ENCODE measurements around the gene PARP9.

Gene PARP9

DNA sequence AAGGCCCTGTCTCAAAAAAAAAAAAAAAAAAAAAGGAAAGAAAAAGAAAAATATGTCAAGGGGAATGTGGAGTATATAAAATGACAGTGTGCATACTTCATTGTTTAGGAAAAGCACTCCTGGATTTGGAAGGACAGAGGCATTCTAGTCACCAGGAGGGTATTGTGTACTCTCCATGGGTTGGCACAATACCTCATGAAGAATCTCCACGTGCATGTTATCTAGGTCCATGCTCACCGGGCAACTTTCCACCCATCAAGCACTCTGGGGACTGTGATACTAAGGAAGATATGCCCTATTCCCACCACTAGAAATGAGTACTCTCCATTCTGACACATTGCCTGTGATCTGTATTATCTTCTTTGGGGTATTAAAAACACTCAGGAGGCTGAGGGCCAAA lies 33.9 kb downstream of the PARP9 start:
- Histone ChIP-seq H3K27ac (replicated peaks; ENCODE audit: low read length) (no peak overlapping the region), H3K9me3 (replicated peaks in 1 of 2; ENCODE audit: control insufficient read depth in 2 of 2, insufficient read depth in 1 of 2, low read depth in 1 of 2, low read length in 2 of 2) (peaks cover 0 to 2% of the 10 kb centered on the region in 2 donors), H3K4me3 (ENCODE audit: low read length in 2 of 2) (no peak overlapping the region), H2BK120ac (ENCODE audit: low read depth, low read length) (no peak overlapping the region), H2BK12ac (ENCODE audit: low read length) (no peak overlapping the region), H2BK5ac (ENCODE audit: low read length) (no peak overlapping the region), H2AFZ (ENCODE audit: low read length) (no peak overlapping the region), H3K9ac (ENCODE audit: low read depth, low read length, poor library complexity) (no peak overlapping the region), H3K4me1 (ENCODE audit: control insufficient read depth in 2 of 2, insufficient read depth in 1 of 2, low read depth in 1 of 2, low read length in 2 of 2) (no peaks in the 10 kb centered on the region), H3K27me3 (ENCODE audit: control insufficient read depth in 3 of 3, insufficient read depth in 3 of 3, low read depth in 1 of 3, low read length in 3 of 3) (no peaks in the 10 kb centered on the region), H4K8ac (ENCODE audit: low read depth, low read length) (no peak overlapping the region), H3K4ac (ENCODE audit: low read length) (no peak overlapping the region), H3K79me1 (ENCODE audit: low read depth, low read length) (no peaks in the 10 kb centered on the region), H3K36me3 (replicated peaks in 1 of 2; ENCODE audit: control insufficient read depth in 2 of 2, insufficient read depth in 2 of 2, low read length in 2 of 2) (peaks cover 0 to 39% of the 10 kb centered on the region in 2 donors), H2AK5ac (ENCODE audit: low read depth, low read length) (no peak overlapping the region), H4K91ac (ENCODE audit: low read depth, low read length, poor library complexity) (no peak overlapping the region), H3K14ac (ENCODE audit: low read length) (no peak overlapping the region), H2BK15ac (ENCODE audit: low read length) (no peak overlapping the region), H3K4me2 (ENCODE audit: insufficient read depth, low read length, poor library complexity, severe bottlenecking) (no peak overlapping the region), H3K23ac (ENCODE audit: low read depth, low read length, poor library complexity) (no peak overlapping the region), H3K18ac (ENCODE audit: low read length) (no peak overlapping the region)
- no CpG with 5 or more reads among the region's 2 CpGs for WGBS, 2 donors (ENCODE audit: extremely low coverage in 2 of 2, insufficient read length in 2 of 2, insufficient replicate concordance in 1 of 2)
- DNase-seq (ENCODE audit: low spot score), result no peak

DNA sequence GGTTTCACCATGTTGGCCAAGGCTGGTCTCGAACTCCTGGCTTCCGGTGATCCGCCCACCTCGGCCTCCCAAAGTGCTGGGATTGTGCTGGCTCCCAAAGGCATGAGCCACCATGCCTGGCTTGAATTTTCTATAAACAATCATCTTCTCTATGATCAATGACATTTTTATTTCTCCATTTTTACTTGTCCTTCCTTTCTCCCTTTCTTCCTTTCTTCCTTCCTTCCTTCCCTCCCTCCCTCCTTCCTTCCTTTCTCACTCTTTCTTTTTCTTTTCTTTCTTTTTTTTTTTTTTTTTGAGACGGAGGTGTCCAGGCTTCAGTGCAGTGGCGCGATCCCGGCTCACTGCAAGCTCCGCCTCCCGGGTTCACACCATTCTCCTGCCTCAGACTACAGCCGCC lies 40.8 kb downstream of the PARP9 start:
- Histone ChIP-seq H2BK15ac (ENCODE audit: low read length) (no peak overlapping the region), H3K4me2 (ENCODE audit: insufficient read depth, low read length, poor library complexity, severe bottlenecking) (no peak overlapping the region), H3K18ac (ENCODE audit: low read length) (no peak overlapping the region), H4K8ac (ENCODE audit: low read depth, low read length) (no peak overlapping the region), H3K27me3 (ENCODE audit: control insufficient read depth in 3 of 3, insufficient read depth in 3 of 3, low read depth in 1 of 3, low read length in 3 of 3) (peaks cover 0 to 5% (median 0%) of the 10 kb centered on the region in 3 experiments), H3K79me1 (ENCODE audit: low read depth, low read length) (no peaks in the 10 kb centered on the region), H2AFZ (ENCODE audit: low read length) (no peak overlapping the region), H2BK12ac (ENCODE audit: low read length) (no peak overlapping the region), H3K9me3 (replicated peaks in 1 of 2; ENCODE audit: control insufficient read depth in 2 of 2, insufficient read depth in 1 of 2, low read depth in 1 of 2, low read length in 2 of 2) (no peaks in the 10 kb centered on the region), H3K23ac (ENCODE audit: low read depth, low read length, poor library complexity) (no peak overlapping the region), H3K4me1 (ENCODE audit: control insufficient read depth in 2 of 2, insufficient read depth in 1 of 2, low read depth in 1 of 2, low read length in 2 of 2) (no peaks in the 10 kb centered on the region), H4K91ac (ENCODE audit: low read depth, low read length, poor library complexity) (no peak overlapping the region), H3K4ac (ENCODE audit: low read length) (no peak overlapping the region), H3K36me3 (replicated peaks in 1 of 2; ENCODE audit: control insufficient read depth in 2 of 2, insufficient read depth in 2 of 2, low read length in 2 of 2) (peaks cover 0 to 3% of the 10 kb centered on the region in 2 donors), H3K27ac (replicated peaks; ENCODE audit: low read length) (no peak overlapping the region), H2AK5ac (ENCODE audit: low read depth, low read length) (no peak overlapping the region), H3K9ac (ENCODE audit: low read depth, low read length, poor library complexity) (no peak overlapping the region), H3K14ac (ENCODE audit: low read length) (no peak overlapping the region), H2BK5ac (ENCODE audit: low read length) (no peak overlapping the region), H2BK120ac (ENCODE audit: low read depth, low read length) (no peak overlapping the region), H3K4me3 (ENCODE audit: low read length in 2 of 2) (no peak overlapping the region)
- no CpG with 5 or more reads among the region's 11 CpGs for WGBS, 2 donors (ENCODE audit: extremely low coverage in 2 of 2, insufficient read length in 2 of 2, insufficient replicate concordance in 1 of 2)
- DNase-seq (ENCODE audit: low spot score), result no peak

DNA sequence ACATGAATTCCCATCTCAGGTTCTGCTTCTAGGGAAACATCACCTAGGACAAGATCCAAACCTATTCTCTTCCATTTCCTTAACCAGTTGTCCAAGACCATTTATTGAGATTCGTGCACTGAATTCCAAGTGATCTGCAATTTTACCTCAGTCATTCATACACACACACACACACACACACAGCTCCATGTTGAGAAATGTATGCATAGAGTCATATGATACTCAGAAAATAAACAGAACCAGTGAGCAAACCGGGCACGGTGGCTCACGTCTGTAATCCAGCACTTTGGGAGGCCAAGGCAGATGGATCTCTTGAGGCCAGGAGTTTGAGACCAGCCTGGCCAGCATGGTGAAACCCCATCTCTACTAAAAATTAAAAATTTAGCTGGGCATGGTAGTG lies 43.2 kb downstream of the PARP9 start:
- Histone ChIP-seq H2BK5ac (ENCODE audit: low read length) (no peak overlapping the region), H2BK120ac (ENCODE audit: low read depth, low read length) (no peak overlapping the region), H3K9ac (ENCODE audit: low read depth, low read length, poor library complexity) (no peak overlapping the region), H3K18ac (ENCODE audit: low read length) (no peak overlapping the region), H3K79me1 (ENCODE audit: low read depth, low read length) (no peaks in the 10 kb centered on the region), H3K4me2 (ENCODE audit: insufficient read depth, low read length, poor library complexity, severe bottlenecking) (no peak overlapping the region), H2BK12ac (ENCODE audit: low read length) (no peak overlapping the region), H3K27ac (replicated peaks; ENCODE audit: low read length) (no peak overlapping the region), H2AK5ac (ENCODE audit: low read depth, low read length) (no peak overlapping the region), H4K8ac (ENCODE audit: low read depth, low read length) (no peak overlapping the region), H3K36me3 (replicated peaks in 1 of 2; ENCODE audit: control insufficient read depth in 2 of 2, insufficient read depth in 2 of 2, low read length in 2 of 2) (no peaks in the 10 kb centered on the region), H3K23ac (ENCODE audit: low read depth, low read length, poor library complexity) (no peak overlapping the region), H3K27me3 (ENCODE audit: control insufficient read depth in 3 of 3, insufficient read depth in 3 of 3, low read depth in 1 of 3, low read length in 3 of 3) (peaks cover 0 to 6% (median 0%) of the 10 kb centered on the region in 3 experiments), H2BK15ac (ENCODE audit: low read length) (no peak overlapping the region), H3K14ac (ENCODE audit: low read length) (no peak overlapping the region), H3K4me1 (ENCODE audit: control insufficient read depth in 2 of 2, insufficient read depth in 1 of 2, low read depth in 1 of 2, low read length in 2 of 2) (no peaks in the 10 kb centered on the region), H3K9me3 (replicated peaks in 1 of 2; ENCODE audit: control insufficient read depth in 2 of 2, insufficient read depth in 1 of 2, low read depth in 1 of 2, low read length in 2 of 2) (no peaks in the 10 kb centered on the region), H4K91ac (ENCODE audit: low read depth, low read length, poor library complexity) (no peak overlapping the region), H2AFZ (ENCODE audit: low read length) (no peak overlapping the region), H3K4ac (ENCODE audit: low read length) (no peak overlapping the region), H3K4me3 (ENCODE audit: low read length in 2 of 2) (no peak overlapping the region)
- DNase-seq (ENCODE audit: low spot score), result no peak
- WGBS, 2 donors (ENCODE audit: extremely low coverage in 2 of 2, insufficient read length in 2 of 2, insufficient replicate concordance in 1 of 2), result no CpG with 5 or more reads among the region's 4 CpGs

DNA sequence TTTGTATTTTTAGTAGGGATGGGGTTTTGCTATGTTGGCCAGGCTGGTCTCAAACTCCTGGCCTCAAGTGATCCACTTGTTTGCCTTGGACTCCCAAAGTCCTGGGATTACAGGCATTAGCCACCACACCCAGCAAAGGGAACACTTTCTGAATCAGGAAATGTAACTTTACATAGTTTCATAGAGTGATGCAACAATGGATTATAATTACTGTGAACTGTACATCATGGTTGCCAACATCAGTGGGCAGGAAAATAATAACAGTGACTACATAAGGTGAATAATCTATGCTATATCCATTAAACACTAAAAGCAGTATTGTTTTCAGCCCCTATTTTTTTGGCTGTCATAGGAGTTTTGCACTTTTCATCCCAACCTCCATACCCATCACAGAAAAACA lies 44.4 kb downstream of the PARP9 start:
- Histone ChIP-seq H3K23ac (ENCODE audit: low read depth, low read length, poor library complexity) (no peak overlapping the region), H3K36me3 (replicated peaks in 1 of 2; ENCODE audit: control insufficient read depth in 2 of 2, insufficient read depth in 2 of 2, low read length in 2 of 2) (no peaks in the 10 kb centered on the region), H3K27ac (replicated peaks; ENCODE audit: low read length) (no peak overlapping the region), H3K4me2 (ENCODE audit: insufficient read depth, low read length, poor library complexity, severe bottlenecking) (no peak overlapping the region), H2BK15ac (ENCODE audit: low read length) (no peak overlapping the region), H2BK120ac (ENCODE audit: low read depth, low read length) (no peak overlapping the region), H3K14ac (ENCODE audit: low read length) (no peak overlapping the region), H4K8ac (ENCODE audit: low read depth, low read length) (no peak overlapping the region), H3K9me3 (replicated peaks in 1 of 2; ENCODE audit: control insufficient read depth in 2 of 2, insufficient read depth in 1 of 2, low read depth in 1 of 2, low read length in 2 of 2) (no peaks in the 10 kb centered on the region), H3K4me1 (ENCODE audit: control insufficient read depth in 2 of 2, insufficient read depth in 1 of 2, low read depth in 1 of 2, low read length in 2 of 2) (no peaks in the 10 kb centered on the region), H2BK12ac (ENCODE audit: low read length) (no peak overlapping the region), H3K4ac (ENCODE audit: low read length) (no peak overlapping the region), H3K4me3 (ENCODE audit: low read length in 2 of 2) (no peak overlapping the region), H2AK5ac (ENCODE audit: low read depth, low read length) (no peak overlapping the region), H3K79me1 (ENCODE audit: low read depth, low read length) (no peaks in the 10 kb centered on the region), H3K27me3 (ENCODE audit: control insufficient read depth in 3 of 3, insufficient read depth in 3 of 3, low read depth in 1 of 3, low read length in 3 of 3) (peaks cover 0 to 6% (median 0%) of the 10 kb centered on the region in 3 experiments), H3K9ac (ENCODE audit: low read depth, low read length, poor library complexity) (no peak overlapping the region), H2BK5ac (ENCODE audit: low read length) (no peak overlapping the region), H4K91ac (ENCODE audit: low read depth, low read length, poor library complexity) (no peak overlapping the region), H2AFZ (ENCODE audit: low read length) (no peak overlapping the region), H3K18ac (ENCODE audit: low read length) (no peak overlapping the region)
- no peak for DNase-seq (ENCODE audit: low spot score)

Measured in neuronal stem cell (in vitro differentiated cells).